Raji (cell line): Measurements from ENCODE around the gene THEMIS.

Experiments
- POLR2A ChIP-seq: IDR thresholded peaks from 2 replicates; pipeline ENCODE4 v1.6.1; 2011; ENCODE audit warnings: low read depth, low read length, control low read depth; ENCODE audit not compliant: insufficient read depth

Gene THEMIS

DNA sequence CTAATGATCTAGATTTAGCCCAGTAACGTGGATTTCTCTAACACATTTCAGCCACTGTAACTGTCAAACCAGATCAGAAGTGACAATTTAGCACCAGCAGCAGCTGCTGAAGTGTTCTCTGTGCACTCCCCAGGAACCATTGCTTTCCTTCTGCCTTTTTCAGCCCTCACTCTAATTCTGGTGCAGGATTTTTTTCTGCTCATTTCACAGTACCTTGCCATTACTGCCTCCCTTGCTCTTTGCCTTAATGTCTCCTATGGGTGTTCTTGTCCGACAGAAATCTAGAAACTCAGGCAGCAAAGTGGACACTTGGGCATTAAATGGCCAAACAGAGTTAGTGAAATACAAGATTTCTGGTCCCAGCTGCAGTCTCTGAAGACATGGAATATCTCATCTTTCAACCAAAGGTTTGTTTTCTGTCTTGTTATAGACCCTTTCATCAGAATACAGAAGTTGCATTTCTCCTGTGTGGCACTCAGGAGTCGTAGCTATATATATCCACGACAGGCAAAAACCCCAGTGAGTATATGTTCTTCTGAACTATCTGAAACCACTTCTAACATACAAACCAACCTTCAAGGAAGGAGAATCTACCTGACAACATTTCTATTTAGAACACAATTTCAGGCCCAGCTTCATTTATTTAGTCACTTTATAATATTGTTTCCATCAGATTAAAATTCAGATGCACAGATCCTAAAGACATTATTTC is 92.9 kb downstream of the THEMIS start:
- no peak for TF ChIP-seq POLR2A

DNA sequence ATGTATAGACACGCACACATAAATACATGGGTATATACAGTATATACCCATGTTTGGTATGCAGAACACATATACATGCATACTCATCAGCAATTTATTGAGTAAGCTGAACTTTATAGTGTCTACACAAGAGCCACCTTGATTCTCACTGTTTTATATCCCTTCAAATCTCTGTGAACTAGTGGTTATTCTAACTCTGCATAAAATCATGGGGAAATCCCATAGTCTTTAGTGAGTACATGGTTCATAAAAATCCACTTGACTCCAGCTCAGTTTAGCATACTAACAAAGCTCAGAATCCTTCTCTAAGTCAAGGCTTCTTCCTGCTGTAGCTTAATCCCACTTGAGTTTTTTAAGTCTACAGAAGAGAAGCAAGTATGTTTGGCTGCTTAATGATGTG is 104.1 kb downstream of the THEMIS start:
- TF ChIP-seq POLR2A = no peak

DNA sequence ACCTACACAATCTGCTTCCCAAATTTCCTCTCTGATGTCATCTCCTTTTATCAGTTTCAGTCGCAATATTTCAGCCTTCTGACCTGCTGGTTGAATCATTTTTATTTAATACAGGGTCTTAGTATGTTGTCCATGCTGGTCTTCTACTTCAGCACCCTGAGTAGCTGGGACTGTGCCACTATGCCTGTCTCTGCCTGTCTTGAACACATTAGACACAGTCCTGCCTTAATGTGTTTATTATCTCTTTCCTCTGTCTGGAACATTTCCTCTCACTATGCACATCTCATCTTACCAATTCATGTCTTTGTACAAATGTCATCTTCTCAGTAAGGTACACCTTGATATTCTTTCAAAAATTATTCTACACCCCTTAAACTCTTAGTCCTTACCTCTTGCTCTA is 106.5 kb downstream of the THEMIS start:
- no peak for TF ChIP-seq POLR2A

DNA sequence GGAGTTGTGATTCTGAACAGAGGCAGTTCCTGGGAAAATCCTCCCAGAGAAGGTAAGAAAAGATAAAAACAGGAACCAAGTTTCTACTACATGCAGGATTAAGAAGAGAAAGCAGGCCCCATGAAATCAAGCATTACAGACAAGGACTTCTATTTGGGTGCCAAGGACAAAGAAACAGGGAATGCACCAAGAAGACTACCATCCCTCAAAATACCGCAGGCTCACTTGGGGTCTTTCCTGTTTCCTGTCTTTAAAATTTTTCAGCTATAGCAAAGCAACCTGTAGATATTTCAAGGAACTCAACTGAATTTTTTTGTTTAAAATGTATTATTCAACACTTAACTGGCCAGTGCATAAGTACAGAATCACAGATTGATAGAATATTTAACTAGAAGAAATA is 107.5 kb downstream of the THEMIS start:
- no peak for TF ChIP-seq POLR2A

DNA sequence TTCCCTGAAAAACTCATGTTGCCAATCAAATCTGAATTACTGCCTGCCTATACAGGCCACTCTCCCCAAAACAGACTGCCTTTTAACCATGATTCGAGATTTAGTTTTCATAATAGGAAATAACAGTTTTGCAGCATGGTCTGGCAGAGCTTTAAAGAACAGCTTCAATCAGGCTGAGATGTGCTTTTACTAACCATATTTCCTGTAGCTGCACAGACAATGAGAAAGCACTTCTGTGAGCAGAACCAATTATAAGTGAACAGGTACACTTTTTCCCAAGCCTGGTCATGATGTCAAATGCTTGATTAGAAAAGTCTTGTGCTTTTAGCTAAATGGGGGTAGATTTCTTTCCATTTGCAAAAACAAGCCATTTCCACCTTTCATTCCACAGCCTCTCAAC is 108.2 kb downstream of the THEMIS start:
- no peak for TF ChIP-seq POLR2A

DNA sequence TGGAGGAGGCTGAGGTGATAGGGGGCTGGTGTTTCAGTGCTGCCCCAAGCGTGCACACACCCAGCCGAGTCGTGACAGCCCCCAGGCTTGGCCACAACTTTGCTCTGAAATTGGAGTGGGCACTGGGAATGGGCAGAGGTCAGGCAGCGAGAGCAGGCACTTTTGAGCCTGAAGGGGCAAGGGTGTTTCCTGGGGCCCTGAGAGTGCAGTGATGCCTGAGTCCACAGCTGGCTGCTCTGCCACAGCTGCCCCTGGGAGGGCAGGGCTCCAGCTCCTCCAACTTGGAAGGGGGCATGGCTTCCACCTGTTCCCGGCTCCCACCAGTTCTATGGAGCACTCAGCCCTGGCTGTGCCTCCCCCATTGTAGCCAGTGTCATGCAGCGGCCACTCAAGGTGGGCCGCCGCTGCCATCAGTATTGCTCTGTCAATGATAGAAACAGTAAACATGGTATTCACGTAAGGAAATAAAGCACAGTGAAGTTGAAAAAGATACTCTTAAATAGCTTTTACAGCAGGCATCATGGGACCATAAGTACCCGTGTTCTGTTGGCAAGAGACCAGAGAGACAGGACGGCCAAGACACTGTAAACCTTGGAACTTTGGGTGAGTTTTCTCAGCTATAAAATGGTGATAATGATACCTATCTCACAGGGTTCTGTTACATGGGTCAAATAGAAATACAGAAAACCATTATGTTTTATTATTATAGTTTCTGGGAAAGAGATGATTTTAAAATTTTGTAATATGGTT is 108.9 kb downstream of the THEMIS start:
- no peak for TF ChIP-seq POLR2A

DNA sequence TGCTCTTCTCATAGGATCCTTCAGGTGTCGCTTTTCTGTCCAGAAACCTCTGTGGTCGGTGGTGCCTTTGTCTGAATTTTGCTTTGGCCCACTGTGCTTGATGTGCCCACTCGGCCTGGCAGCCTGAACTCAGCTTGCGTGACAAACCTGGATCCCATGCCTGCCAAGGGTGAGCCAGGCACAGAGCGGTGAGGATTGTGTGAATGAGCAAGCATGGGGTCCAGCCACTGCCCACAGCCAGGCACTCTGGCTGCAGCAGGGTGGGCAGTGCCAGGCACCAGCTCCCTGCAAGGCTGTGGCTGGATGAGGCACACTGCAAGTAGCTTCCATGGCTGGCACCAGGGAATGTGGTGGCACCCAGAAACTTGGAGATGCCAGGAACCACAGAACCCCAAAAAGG is 110.3 kb downstream of the THEMIS start:
- TF ChIP-seq POLR2A = no peak

DNA sequence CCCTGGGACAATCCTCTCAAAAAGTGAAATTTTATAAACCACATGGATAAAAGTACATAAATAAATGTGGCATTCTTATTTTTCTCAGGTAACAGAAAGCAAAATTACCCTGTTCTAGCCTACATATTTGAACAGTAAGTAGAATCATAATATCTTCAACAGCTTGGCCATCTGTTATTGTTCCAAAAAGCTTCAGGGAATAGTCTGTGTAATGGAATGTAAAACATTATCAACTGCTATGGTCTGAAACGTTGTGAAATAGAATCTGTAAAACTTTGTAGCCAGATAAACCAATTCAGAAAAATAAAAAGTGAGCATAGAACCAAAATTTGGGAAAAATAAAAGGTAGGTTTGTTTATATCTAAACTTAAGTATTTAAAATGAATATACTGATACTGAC is 114.7 kb downstream of the THEMIS start:
- no peak for TF ChIP-seq POLR2A

DNA sequence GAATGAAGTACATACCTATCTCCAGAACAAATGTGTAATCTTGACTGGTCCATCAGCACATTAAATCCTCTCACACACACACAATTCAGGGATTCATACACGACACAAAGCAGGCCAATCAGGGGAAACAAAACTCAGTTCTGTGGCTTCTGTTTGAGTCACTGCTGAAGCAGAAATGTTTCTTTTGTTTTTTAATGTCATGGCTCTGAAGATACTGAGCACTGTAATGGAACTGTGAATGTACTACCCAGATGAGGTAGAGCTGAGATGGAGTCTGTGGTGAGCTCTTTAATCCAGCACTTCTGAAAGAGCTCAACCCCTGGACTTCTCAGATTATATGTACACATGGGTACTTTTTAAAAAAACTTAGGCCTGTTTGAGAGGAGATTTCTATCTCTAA is 116.4 kb downstream of the THEMIS start:
- TF ChIP-seq POLR2A = no peak

DNA sequence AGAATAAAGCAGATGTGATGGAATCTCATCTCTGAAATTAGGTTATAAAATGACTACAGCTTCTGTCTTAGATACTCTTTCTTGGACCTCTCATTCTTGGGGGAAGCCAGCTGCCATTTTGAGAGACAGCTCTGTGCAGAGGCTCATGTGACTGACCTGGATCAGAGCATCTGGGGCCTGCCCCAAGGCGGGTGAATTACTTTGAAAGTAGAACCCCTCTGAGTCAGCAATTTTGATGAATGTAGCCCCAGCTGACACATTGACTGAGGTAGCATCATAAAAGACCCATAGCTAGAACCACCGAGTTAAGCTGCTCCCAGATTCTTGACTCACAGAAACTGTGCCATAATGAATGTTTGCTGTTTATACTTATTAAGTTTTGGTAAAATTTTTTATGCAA is 124.5 kb downstream of the THEMIS start:
- no peak for TF ChIP-seq POLR2A

DNA sequence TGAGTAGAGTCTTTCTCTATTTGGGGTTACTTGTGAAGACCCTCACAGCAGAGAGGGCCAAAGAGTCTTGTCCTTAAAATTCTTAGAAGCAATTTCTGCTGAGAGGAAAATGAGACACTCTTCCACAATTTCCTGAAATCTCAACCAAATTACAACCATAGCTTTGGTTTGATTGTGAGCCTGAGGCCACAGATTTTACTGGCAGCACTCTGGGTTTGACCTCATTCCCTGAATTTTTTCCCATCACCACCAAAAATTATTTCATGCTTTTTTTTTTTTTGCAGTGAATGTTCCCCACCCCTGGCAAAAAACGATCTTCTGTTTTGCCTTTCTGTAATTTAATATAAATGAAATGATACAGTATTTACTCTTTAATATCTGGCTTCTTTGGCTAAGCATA is 125.5 kb downstream of the THEMIS start:
- no peak for TF ChIP-seq POLR2A

DNA sequence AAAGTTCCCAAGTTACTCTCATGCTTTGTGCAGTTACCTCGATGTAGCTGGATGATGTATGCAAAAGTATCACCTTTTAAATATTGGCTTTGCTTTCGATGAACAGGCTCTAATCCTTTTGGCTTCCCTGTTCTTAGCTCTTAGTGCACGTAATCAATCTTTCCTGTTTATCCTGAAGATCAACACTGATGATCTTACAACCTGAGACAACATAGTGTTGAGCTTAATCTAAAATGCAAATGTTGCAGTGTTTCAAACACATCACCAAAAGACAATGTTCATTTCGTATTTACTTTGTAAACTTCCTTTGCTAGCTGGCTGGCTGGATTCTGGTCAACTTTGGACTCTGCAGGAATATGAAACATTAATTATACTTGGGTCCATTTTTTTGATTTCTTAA is 132.1 kb downstream of the THEMIS start:
- no peak for TF ChIP-seq POLR2A

DNA sequence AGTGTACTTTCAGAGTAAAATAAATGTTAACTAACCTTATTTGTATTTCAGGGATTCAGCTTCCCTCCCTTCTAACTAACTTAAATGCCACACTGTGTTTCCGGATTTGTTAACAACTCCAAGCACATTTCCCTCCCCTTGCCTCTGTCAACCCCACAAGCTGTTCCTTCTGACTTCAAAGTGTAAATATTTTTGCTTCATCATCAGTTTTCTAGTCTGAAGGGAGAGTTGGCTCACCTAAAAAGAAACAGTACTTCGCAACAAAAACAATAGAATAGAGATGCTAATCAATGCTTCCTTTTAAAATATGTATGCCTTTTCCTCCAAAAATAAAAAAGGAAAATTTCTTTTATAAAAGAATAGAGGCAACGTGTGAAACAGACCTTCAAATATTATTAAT is 132.6 kb downstream of the THEMIS start:
- no peak for TF ChIP-seq POLR2A

DNA sequence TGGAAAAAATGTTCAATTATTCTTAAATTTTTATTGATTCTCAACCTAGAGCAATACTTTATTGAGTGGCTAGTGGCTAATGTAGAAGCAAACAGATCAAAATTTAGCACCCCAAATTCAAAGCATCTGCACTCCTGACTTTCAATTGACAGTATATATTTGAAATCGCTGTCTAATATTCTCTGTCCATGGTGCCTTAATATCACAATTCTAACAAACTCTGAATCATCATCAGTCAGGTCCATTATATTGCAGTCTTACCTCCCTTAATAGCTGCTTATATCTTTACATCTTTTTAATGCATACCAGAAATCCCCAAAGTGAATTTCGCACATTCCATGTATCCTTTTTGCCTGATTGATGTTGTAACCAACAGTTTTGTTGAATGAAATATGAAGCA is 134.9 kb downstream of the THEMIS start:
- no peak for TF ChIP-seq POLR2A

DNA sequence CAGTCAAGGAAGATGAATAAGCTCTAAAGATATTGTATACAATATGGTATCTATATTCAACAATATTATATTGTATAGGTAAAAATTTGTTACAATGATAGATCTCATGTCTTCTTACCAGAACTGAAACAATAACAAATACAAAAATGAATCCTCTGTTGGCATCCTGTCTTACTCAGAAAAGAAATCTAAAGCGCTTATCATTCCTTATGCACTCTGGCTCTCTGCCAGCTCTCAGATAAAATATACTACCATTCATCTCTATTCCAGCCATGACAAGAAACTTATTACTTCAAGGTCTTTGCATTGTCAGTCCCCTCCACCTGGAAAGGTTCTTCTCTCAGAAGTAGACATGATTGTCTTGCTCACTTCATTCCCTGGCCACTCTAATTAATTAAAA is 138.6 kb downstream of the THEMIS start:
- TF ChIP-seq POLR2A = no peak

DNA sequence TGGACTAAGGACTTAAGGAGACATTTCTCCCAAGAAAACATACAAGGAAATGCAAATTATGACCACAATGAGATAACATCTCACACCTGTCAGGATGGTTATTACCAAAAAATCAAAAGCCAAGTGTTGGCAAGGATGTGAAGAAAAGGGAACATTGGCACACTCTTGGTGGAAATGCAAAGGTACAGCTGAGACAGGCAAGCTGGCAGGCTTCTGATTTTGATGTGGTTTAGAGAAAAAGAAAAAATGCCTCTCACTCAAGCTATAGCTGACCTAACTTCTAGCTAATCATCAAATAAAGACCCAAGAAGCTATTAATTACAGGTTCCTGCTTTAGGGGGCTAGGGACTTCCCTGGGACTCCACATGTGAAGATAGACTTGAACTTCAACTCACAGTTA is 139.8 kb downstream of the THEMIS start:
- no peak for TF ChIP-seq POLR2A

DNA sequence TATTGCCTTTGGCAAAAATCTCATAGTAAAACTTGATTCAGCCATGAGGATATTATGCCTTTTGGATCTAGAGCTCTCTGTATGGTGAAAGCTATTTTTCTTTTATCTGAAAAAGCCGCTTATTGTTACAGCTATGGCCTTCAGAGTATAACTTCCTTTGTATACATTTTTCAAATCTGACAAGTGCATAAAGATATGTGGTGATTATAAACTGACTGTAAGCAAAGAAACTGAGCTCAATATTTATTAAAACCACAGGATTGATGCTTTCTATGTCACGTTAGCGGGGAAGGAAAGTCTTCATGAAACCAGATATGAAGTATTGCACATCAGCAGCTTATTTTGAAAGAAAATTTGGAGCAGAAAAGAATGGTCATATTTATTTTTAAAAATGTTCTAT is 151.8 kb downstream of the THEMIS start:
- no peak for TF ChIP-seq POLR2A
